Stomach (tissue), 4 donors: ENCODE data around the gene GAS6.
"Not testable (repeated sequence)": the region's sequence is repeated elsewhere in the genome, so short reads cannot be mapped to it uniquely, and the experiment has no call there.

Source experiments
- POLR2A ChIP-seq, 4 donors: fragments of 450-650 bp; IDR thresholded peaks; one replicate each; pipeline ENCODE4 v1.6.1; 2016; ENCODE audit warnings: antibody characterized with exemption in 4 of 4, control low read depth in 2 of 4, mild to moderate bottlenecking in 1 of 4, moderate library complexity in 1 of 4
- POLR2AphosphoS5 ChIP-seq, 3 donors: sonication (generic); formaldehyde crosslinking; IDR thresholded peaks; one replicate each; pipeline ENCODE4 v1.6.1; 2016; ENCODE audit warnings: antibody characterized with exemption in 3 of 3
- TF ChIP-seq, protein P1 (sequence below), 7 experiments: fragments of 450-650 bp in 4 of 7; fragments of 200-600 bp in 3 of 7; sonication (generic) in 3 of 7; IDR thresholded peaks; one replicate each; pipeline ENCODE4 v1.5.1; 2016 to 2019; ENCODE audit warnings: antibody characterized with exemption in 7 of 7, control low read depth in 2 of 7, mild to moderate bottlenecking in 1 of 7

DNA sequence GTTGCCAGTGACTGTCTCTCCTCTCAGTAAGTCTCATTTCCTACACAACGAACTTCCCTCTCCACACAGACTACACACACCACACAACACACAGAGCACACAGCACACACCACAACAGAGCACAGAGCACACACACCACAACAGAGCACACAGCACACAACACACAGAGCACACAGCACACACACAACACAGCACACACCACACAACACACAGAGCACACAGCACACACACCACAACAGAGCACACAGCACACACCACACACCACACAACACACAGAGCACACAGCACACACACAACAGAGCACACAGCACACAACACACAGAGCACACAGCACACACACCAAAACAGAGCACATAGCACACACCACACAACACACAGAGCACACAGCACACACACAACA is 68.5 kb downstream of the GAS6 start:
- TF ChIP-seq, protein P1, sequence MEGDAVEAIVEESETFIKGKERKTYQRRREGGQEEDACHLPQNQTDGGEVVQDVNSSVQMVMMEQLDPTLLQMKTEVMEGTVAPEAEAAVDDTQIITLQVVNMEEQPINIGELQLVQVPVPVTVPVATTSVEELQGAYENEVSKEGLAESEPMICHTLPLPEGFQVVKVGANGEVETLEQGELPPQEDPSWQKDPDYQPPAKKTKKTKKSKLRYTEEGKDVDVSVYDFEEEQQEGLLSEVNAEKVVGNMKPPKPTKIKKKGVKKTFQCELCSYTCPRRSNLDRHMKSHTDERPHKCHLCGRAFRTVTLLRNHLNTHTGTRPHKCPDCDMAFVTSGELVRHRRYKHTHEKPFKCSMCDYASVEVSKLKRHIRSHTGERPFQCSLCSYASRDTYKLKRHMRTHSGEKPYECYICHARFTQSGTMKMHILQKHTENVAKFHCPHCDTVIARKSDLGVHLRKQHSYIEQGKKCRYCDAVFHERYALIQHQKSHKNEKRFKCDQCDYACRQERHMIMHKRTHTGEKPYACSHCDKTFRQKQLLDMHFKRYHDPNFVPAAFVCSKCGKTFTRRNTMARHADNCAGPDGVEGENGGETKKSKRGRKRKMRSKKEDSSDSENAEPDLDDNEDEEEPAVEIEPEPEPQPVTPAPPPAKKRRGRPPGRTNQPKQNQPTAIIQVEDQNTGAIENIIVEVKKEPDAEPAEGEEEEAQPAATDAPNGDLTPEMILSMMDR (IDR thresholded peaks at IDR 0.05) = not testable (repeated sequence)
- TF ChIP-seq POLR2A, POLR2AphosphoS5 (IDR thresholded peaks at IDR 0.05): not testable (repeated sequence)
